ENCODE results near the gene SLC35F6. TPM values are rescaled to one million over a fixed set of nuclear protein-coding genes. Genes with fewer than 3 reads are reported as not detected.

SLC35F6 gene
- polyA plus RNA-seq, 3 donors from 2014 or later, result 6.6 to 13.7 (median 7.3) TPM

DNA sequence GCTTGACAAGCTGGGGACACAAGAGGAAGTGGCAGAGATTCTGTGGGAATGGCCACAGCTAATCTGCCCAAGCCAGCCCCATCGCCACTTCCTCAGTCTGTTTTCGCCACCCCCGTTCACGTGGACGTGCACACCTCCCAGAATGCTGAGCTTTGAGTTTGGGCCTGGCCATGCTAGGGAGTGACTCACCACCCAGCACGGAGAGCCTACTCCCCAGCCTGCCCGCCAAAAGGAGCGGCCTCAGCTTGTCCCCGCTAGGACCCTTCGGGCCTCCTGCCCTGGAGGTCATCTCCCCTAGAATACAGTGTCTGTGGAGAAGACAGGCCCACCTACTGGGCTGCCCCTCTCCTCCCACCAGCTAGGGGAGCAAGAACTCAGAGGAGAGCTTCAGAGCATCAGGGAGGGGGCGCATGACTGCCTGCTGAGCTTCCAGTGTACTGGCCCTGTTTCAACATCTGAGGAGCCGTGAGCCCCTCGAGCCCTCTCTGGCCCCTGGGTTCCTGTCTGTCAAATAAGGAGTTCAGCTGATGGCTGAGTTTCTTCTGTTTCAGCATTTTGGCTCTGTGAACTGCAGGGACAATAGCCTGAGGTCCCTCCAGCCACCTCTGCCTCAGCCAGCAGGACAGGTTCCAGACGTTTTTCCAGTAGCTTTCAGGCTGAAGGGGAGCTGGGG lies 5.1 kb downstream of the SLC35F6 start:
- H3K27me3 Mint-ChIP-seq (ENCODE audit: low read depth in 3 of 3), result peaks cover 0 to 5% (median 2%) of the 10 kb centered on the region in 3 donors
- peak; percentile 42 to 50 (median 43) for DNase-seq
- H3K36me3 Mint-ChIP-seq, result no peaks in the 10 kb centered on the region
- H3K4me3 Mint-ChIP-seq, result peak overlapping the region; percentile 33 to 64 (median 47)
- H3K9me3 Mint-ChIP-seq, result no peaks in the 10 kb centered on the region
- H3K27ac Mint-ChIP-seq, result peak overlapping the region; percentile 78 to 94 (median 88)
- H3K4me1 Mint-ChIP-seq, result peaks cover 66 to 75% of the 10 kb centered on the region in 2 donors

DNA sequence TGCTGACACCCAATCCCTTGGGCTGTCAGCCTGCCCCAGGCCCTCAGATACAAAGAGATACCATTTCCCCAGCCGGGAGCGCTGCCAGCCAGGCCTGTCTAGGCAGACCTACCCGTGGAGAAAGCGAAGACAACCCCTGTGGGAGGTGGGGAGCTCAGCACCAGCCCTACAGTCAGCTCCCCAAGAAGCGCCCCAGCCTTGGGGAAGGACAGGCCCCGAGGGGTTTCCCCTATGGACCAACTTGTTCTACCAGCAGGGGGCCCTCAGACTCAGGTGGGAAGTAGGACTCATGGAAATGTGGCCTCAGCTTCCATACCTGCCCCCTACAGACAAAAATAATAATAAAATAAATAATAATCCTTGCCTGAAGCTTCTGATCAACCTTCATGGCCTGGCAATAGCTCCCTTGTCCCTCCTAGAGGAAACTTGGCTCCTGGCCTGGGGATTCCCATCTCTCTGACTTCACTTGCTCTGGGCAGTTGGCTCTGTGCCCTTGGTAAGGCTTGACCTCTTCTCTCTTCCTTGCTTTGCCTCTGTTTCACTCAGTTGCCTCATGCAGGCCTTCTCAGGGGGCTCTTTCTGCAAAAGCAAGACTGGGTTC lies 7.0 kb downstream of the SLC35F6 start:
- H3K36me3 Mint-ChIP-seq, result no peaks in the 10 kb centered on the region
- no peaks in the 10 kb centered on the region for H3K9me3 Mint-ChIP-seq
- no peak for DNase-seq
- no peak overlapping the region for H3K4me3 Mint-ChIP-seq
- peaks cover 0 to 7% (median 0%) of the 10 kb centered on the region in 3 donors for H3K27me3 Mint-ChIP-seq (ENCODE audit: low read depth in 3 of 3)
- peaks cover 50 to 58% of the 10 kb centered on the region in 2 donors for H3K4me1 Mint-ChIP-seq
- peak overlapping the region in 5 of 6 donors; percentile 74 to 98 (median 94) for H3K27ac Mint-ChIP-seq

DNA sequence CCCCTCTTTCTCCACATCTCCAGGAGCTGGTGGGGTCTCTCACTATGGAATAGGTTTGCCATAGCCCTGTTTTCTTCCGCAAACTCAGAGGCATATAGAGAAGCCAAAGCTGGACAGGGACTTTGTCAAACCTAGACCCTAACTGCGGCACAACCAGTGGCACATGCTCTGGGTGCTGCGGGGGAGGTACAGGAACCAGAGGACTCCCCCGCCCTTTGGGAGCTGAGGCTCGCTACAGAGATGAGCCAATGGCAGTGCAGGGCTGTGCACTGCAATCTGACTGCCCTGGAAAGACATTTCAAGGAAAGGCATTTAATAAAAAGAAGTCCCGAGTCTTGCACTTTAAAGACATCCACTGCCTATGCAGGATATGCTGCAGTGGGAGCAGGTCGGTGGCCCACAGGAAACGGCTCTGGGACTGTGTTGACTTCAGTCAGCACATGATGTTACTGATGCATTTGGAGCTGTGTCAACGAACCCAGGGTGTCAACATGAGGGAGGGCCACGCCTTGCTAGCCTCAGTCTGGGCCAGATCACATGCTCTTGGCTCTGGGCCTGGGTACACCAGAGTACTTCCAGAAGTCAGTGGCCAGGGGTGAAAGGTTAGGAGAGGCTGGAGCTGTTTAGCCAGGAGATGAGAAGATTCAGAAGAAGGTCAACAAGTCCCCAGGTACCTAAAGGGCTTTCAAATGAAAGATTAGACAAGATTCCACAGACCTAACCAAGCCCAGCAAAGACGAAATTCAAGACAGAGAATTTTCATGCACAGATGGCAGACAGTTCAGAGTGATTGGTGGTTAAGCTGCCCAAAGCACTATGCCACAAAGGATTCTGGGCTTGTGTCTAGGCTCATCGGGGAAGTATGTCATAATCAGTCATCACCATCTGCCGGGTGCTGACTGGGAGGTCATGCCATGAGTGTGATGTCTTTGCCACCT lies 8.2 kb downstream of the SLC35F6 start:
- Mint-ChIP-seq H3K27ac (peak overlapping the region; percentile 89 to 98 (median 94)), H3K4me1 (peaks cover 46 to 50% of the 10 kb centered on the region in 2 donors), H3K4me3 (peak overlapping the region; percentile 4 to 78 (median 60)), H3K9me3 (no peaks in the 10 kb centered on the region), H3K27me3 (ENCODE audit: low read depth in 3 of 3) (peaks cover 0 to 7% (median 0%) of the 10 kb centered on the region in 3 donors), H3K36me3 (peaks cover 0 to 10% (median 7%) of the 10 kb centered on the region in 3 donors)
- DNase-seq, result peak; percentile 33 to 60 (median 44)

DNA sequence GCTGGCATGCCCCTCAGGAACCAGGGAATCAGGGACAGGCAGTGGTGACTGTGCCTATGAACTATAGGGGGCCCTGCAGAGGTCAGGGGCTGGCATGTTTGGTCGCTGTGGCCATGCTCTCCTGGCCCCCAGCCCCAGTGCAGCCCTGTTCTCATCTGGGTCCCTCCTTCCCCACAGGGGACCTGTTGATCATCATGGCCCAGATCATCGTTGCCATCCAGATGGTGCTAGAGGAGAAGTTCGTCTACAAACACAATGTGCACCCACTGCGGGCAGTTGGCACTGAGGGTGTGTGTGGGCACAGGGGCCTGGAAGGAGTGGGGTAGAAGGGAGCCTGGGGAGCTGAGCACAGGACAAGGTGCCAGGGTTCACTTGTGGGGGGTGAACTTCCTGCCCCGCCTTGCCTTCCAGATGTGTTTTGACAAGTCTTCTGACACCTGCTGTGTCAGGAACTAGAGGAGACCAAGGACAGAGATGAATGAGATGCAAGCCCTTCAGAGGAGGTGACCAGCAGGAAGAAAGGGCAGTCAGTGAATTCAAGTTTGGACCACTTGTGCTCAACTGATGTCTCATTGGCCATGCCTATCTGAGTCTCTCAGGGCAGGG lies 12.2 kb downstream of the SLC35F6 start:
- Mint-ChIP-seq H3K4me3 (no peak overlapping the region), H3K36me3 (peaks cover 0 to 19% (median 7%) of the 10 kb centered on the region in 3 donors), H3K27me3 (ENCODE audit: low read depth in 3 of 3) (peaks cover 0 to 3% (median 2%) of the 10 kb centered on the region in 3 donors), H3K4me1 (peaks cover 19 to 23% of the 10 kb centered on the region in 2 donors), H3K27ac (peak overlapping the region in 3 of 6 donors; percentile 44 to 65 (median 45)), H3K9me3 (no peaks in the 10 kb centered on the region)
- DNase-seq, result no peak

DNA sequence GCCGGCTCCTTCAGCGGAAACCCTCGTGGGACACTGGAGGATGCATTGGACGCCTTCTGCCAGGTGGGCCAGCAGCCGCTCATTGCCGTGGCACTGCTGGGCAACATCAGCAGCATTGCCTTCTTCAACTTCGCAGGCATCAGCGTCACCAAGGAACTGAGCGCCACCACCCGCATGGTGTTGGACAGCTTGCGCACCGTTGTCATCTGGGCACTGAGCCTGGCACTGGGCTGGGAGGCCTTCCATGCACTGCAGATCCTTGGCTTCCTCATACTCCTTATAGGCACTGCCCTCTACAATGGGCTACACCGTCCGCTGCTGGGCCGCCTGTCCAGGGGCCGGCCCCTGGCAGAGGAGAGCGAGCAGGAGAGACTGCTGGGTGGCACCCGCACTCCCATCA lies 14.0 kb downstream of the SLC35F6 start:
- H3K36me3 Mint-ChIP-seq, result peaks cover 0 to 20% (median 7%) of the 10 kb centered on the region in 3 donors
- no peak overlapping the region for H3K4me3 Mint-ChIP-seq
- DNase-seq, result no peak
- H3K27me3 Mint-ChIP-seq (ENCODE audit: low read depth in 3 of 3), result peaks cover 0 to 3% (median 2%) of the 10 kb centered on the region in 3 donors
- H3K9me3 Mint-ChIP-seq, result no peaks in the 10 kb centered on the region
- no peak overlapping the region for H3K27ac Mint-ChIP-seq
- peaks cover under 1 to 5% of the 10 kb centered on the region in 2 donors for H3K4me1 Mint-ChIP-seq

DNA sequence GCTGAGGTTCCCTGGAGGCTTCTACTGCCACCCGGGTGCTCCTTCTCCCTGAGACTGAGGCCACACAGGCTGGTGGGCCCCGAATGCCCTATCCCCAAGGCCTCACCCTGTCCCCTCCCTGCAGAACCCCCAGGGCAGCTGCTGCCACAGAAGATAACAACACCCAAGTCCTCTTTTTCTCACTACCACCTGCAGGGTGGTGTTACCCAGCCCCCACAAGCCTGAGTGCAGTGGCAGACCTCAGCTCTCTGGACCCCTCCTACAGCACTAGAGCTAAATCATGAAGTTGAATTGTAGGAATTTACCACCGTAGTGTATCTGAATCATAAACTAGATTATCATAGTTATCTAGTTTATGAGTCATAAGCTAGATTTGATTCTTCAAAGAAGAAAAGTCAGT lies 14.4 kb downstream of the SLC35F6 start:
- Mint-ChIP-seq H3K36me3 (peaks cover 0 to 20% (median 7%) of the 10 kb centered on the region in 3 donors), H3K27ac (peak overlapping the region in 2 of 6 donors; percentile 20 to 61), H3K4me1 (peaks cover 0 to 3% of the 10 kb centered on the region in 2 donors), H3K4me3 (no peak overlapping the region), H3K27me3 (ENCODE audit: low read depth in 3 of 3) (peaks cover 0 to 3% (median 2%) of the 10 kb centered on the region in 3 donors), H3K9me3 (no peaks in the 10 kb centered on the region)
- DNase-seq, result no peak

DNA sequence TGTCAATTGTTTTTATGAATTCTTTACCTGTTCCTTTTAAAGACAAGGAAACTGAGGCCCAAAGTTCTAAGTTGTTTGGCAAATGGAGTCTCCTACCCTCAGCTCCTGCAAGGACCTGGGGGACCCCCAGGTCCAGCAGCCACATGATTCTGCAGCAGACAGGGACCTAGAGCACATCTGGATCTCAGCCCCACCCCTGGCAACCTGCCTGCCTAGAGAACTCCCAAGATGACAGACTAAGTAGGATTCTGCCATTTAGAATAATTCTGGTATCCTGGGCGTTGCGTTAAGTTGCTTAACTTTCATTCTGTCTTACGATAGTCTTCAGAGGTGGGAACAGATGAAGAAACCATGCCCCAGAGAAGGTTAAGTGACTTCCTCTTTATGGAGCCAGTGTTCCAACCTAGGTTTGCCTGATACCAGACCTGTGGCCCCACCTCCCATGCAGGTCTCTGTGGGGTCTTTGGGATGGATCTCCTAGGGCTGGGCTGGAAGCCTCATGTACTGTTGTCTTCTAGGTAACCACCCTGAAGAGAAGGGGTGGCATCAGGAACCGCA lies 16.2 kb downstream of the SLC35F6 start:
- no peak overlapping the region for H3K4me3 Mint-ChIP-seq
- H3K27me3 Mint-ChIP-seq (ENCODE audit: low read depth in 3 of 3), result peaks cover 0 to 7% (median 2%) of the 10 kb centered on the region in 3 donors
- H3K9me3 Mint-ChIP-seq, result no peaks in the 10 kb centered on the region
- H3K4me1 Mint-ChIP-seq, result peaks cover 4 to 6% of the 10 kb centered on the region in 2 donors
- no peak for DNase-seq
- H3K27ac Mint-ChIP-seq, result peak overlapping the region in 1 of 6 donors; percentile 60
- H3K36me3 Mint-ChIP-seq, result peaks cover 0 to 20% (median 7%) of the 10 kb centered on the region in 3 donors

DNA sequence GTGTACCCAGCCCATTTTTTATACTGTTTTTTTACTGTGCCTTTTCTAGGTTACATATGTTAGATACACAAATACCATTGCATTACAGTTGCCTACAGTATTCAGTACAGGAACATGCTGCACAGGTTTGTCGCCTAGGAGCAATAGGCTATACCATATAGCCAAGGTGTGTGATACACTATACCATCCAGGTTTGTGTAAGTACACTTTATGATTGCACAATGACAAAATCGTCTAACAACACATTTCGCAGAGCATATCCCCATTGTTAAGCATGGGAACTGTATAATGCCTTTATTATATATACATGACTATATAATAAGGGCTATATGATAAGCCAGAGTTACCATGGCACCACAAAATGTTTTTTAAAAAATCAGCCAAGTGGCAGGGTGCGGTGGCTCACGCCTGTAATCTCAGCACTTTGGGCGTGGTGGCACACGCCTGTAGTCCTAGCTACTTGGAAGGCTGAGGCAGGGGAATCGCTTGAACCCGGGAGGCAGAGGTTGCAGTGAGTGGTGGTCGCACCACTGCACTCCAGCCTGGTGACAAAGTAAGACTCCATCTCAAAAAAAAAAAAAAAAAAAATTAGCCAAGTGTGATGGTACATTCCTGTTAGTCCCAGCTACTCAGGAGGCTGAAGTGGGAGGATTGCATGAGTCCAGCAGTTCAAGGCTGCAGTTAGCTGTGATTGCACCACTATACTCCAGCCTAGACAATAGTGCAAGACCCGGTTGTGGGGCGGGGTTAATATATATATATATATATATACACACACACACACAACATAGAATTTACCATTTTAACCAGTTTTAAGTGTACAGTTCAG lies 19.0 kb downstream of the SLC35F6 start:
- Mint-ChIP-seq H3K27ac (no peak overlapping the region), H3K36me3 (peaks cover 0 to 7% (median 0%) of the 10 kb centered on the region in 3 donors), H3K4me3 (no peak overlapping the region), H3K4me1 (peaks cover 12 to 17% of the 10 kb centered on the region in 2 donors), H3K27me3 (ENCODE audit: low read depth in 3 of 3) (peaks cover 0 to 12% (median 5%) of the 10 kb centered on the region in 3 donors), H3K9me3 (no peaks in the 10 kb centered on the region)
- no peak for DNase-seq

DNA sequence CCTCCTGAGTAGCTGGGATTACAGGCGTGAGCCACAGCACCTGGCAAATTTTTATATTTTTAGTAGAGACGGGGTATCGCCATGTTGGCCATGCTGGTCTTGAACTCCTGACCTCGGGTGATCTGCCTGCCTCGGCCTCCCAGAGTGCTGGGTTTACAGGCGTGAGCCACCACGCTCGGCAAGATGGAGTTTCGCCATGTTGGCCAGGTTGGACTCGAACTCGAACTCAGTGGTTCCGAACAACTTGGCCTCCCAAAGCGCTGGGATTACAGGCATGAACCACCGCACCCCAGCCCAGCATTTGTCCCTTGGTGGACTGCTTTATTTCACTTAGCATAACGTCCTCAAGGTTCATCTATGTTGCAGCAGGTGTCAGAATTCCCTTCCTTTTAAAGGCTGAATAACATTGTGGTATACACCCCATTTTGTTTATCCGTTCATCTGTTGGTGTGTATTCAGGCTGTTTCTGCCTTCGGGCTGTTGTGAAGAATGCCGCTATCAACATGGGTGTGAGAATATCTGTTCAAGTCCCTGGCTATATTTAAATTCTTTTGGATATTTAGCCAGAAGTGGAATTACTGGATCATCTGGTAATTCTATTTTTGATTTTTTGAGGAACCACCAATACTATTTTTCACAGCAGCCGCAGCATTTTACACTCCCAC lies 20.6 kb downstream of the SLC35F6 start:
- Mint-ChIP-seq H3K4me3 (peak overlapping the region; percentile 83 to 93 (median 90)), H3K9me3 (no peaks in the 10 kb centered on the region), H3K27ac (peak overlapping the region in 2 of 6 donors; percentile 85 to 88), H3K36me3 (peaks cover 0 to 4% (median 0%) of the 10 kb centered on the region in 3 donors), H3K4me1 (peaks cover 12 to 17% of the 10 kb centered on the region in 2 donors), H3K27me3 (ENCODE audit: low read depth in 3 of 3) (peaks cover 0 to 9% (median 5%) of the 10 kb centered on the region in 3 donors)
- no peak for DNase-seq

DNA sequence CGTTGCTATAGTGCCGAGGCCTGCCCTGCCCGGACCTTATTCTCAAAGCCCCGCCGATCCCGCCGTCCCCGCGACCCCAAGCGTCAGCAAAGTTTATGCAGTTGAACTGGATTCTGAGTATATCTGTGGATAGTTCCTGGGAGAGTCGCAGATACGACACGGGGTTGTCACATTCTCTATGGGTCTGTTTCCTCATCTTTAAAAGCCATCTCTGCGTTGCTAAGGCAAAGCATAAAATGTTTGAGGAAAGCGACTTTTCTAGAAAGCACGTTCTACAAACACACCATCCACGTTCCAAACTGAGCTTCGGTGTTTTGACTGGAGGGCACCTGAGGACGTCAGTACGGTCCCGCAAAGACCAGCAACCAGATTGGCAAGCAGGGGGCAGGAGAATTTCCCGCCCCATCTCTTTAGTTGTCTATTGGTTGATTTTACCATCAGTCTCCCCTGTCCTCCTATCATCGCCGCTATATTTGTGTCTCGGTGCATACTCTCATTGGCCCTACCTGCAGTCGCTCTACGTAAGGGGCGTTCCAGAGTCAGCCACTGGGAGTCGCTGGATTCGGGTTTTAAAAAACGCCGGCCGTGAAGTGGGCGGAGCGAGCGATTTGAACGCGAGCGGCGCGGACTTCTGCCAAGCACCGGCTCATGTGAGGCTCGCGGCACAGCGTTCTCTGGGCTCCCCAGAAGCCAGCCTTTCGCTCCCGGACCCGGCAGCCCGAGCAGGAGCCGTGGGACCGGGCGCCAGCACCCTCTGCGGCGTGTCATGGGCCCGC lies 21.5 kb downstream of the SLC35F6 start, which contains the start of gene CENPA:
Gene CENPA, plus strand, starts transcription at position 626 of the 776 bp plus-strand sequence. Its CDS starts 141 bp downstream, at position 767.
- peaks cover 0 to 4% (median 0%) of the 10 kb centered on the region in 3 donors for H3K36me3 Mint-ChIP-seq
- peak within 1 kb of the TSS; percentile 84 to 93 (median 90) for H3K4me3 Mint-ChIP-seq
- peak within 1 kb of the TSS; percentile 70 to 92 (median 84) for H3K27ac Mint-ChIP-seq
- no peaks in the 10 kb centered on the region for H3K9me3 Mint-ChIP-seq
- DNase-seq, result peak; percentile 94 to 97 (median 96)
- peaks cover 0 to 9% (median 5%) of the 10 kb centered on the region in 3 donors for H3K27me3 Mint-ChIP-seq (ENCODE audit: low read depth in 3 of 3)
- peaks cover 12 to 17% of the 10 kb centered on the region in 2 donors for H3K4me1 Mint-ChIP-seq

All from immature natural killer cell (primary cell).